Embryonic facial prominence (tissue), 1 donor: ENCODE measurements around the gene LRRC47.
"Not testable (repeated sequence)": the region's sequence is repeated elsewhere in the genome, so short reads cannot be mapped to it uniquely, and the experiment has no call there.

Experiments
- DNase-seq: peaks from one replicate; pipeline ENCODE4 v3.0.0-alpha.2; 2016; ENCODE audit errors: extremely low spot score

Gene LRRC47

GRCh38 chr1:3814771-3815561 is 18.7 kb upstream of the LRRC47 start:
- no peak for DNase-seq

GRCh38 chr1:3814065-3814464 is 17.8 kb upstream of the LRRC47 start:
- no peak for DNase-seq

- DNase-seq, result no peak
Measured at GRCh38 chr1:3811595-3811911, 15.3 kb upstream of the LRRC47 start.

GRCh38 chr1:3810149-3810761 is 14.0 kb upstream of the LRRC47 start:
- not testable (repeated sequence) for DNase-seq

- DNase-seq, result no peak
Measured at GRCh38 chr1:3809680-3810079, 13.4 kb upstream of the LRRC47 start.

GRCh38 chr1:3807769-3808168 is 11.5 kb upstream of the LRRC47 start:
- no peak for DNase-seq

GRCh38 chr1:3805038-3805437 is 8.7 kb upstream of the LRRC47 start:
- no peak for DNase-seq

GRCh38 chr1:3804627-3804944 is 8.3 kb upstream of the LRRC47 start:
- not testable (repeated sequence) for DNase-seq

- DNase-seq, result no peak
Measured at GRCh38 chr1:3803905-3804626, 7.8 kb upstream of the LRRC47 start.

GRCh38 chr1:3800795-3801194 is 4.5 kb upstream of the LRRC47 start:
- not testable (repeated sequence) for DNase-seq

GRCh38 chr1:3799976-3800685 is 3.8 kb upstream of the LRRC47 start:
- DNase-seq, result no peak

GRCh38 chr1:3795453-3796214 is 664 bp downstream of the LRRC47 start:
- DNase-seq, result no peak

- no peak for DNase-seq
Measured at GRCh38 chr1:3790952-3791351, 5.3 kb downstream of the LRRC47 start.

- no peak for DNase-seq
Measured at GRCh38 chr1:3790500-3790923, 5.8 kb downstream of the LRRC47 start.

- no peak for DNase-seq
Measured at GRCh38 chr1:3789421-3790300, 6.6 kb downstream of the LRRC47 start.

GRCh38 chr1:3788756-3789420 is 7.4 kb downstream of the LRRC47 start:
- no peak for DNase-seq

GRCh38 chr1:3787745-3788605 is 8.3 kb downstream of the LRRC47 start:
- no peak for DNase-seq

GRCh38 chr1:3787349-3787715 is 9.0 kb downstream of the LRRC47 start:
- DNase-seq, result no peak
